CD4-positive, alpha-beta T cell treated with Interleukin-21 for 1 hour (primary cell): ENCODE results near the gene TTLL13.

Experiments used
- DNase-seq: peaks from one replicate; pipeline ENCODE4 v3.0.0-alpha.2; 2020

Gene TTLL13

GRCh38 chr15:90217671-90218394 is 31.5 kb upstream of the TTLL13 start:
- no peak for DNase-seq

- peak; percentile 55 for DNase-seq
These were observed 29.8 kb upstream of the TTLL13 start for GRCh38 chr15:90219421-90220141.

GRCh38 chr15:90221246-90221900 is 28.0 kb upstream of the TTLL13 start:
- peak; percentile 35 for DNase-seq

- no peak for DNase-seq
These were observed 26.8 kb upstream of the TTLL13 start for GRCh38 chr15:90222547-90222946.

GRCh38 chr15:90223441-90224165 is 25.8 kb upstream of the TTLL13 start:
- DNase-seq: no peak

- no peak for DNase-seq
These were observed 24.3 kb upstream of the TTLL13 start for GRCh38 chr15:90225047-90225446.

- no peak for DNase-seq
These were observed 23.7 kb upstream of the TTLL13 start for GRCh38 chr15:90225504-90226234.

- no peak for DNase-seq
These were observed 22.0 kb upstream of the TTLL13 start for GRCh38 chr15:90227336-90227735.

GRCh38 chr15:90227816-90228772 is 21.3 kb upstream of the TTLL13 start:
- no peak for DNase-seq

GRCh38 chr15:90228960-90229359 is 20.4 kb upstream of the TTLL13 start:
- DNase-seq: no peak

- no peak for DNase-seq
These were observed 19.3 kb upstream of the TTLL13 start for GRCh38 chr15:90230071-90230494.

- no peak for DNase-seq
These were observed 18.7 kb upstream of the TTLL13 start for GRCh38 chr15:90230610-90231009.

GRCh38 chr15:90231028-90232017 is 18.0 kb upstream of the TTLL13 start:
- DNase-seq: peak; percentile 91

- DNase-seq: peak; percentile 22
These were observed 17.2 kb upstream of the TTLL13 start for GRCh38 chr15:90232196-90232595.

- DNase-seq: no peak
These were observed 16.4 kb upstream of the TTLL13 start for GRCh38 chr15:90232941-90233386.

GRCh38 chr15:90233387-90234095 is 15.8 kb upstream of the TTLL13 start, which contains the start of gene CIB1:
TSS of gene CIB1 (minus strand) at chr15:90233941. CDS start at chr15:90233885, 56 bp downstream.
- peak; percentile 98 for DNase-seq

- DNase-seq: no peak
These were observed 15.0 kb upstream of the TTLL13 start, which contains the start of gene GDPGP1 for GRCh38 chr15:90234096-90234988. TSS of gene GDPGP1 (plus strand) at chr15:90234209. CDS start at chr15:90240909, 6,700 bp downstream.

- no peak for DNase-seq
These were observed 10.0 kb upstream of the TTLL13 start for GRCh38 chr15:90239371-90239770.
